GM19324 (cell line): ENCODE results near the gene NDUFA12.

Experiments
- ATAC-seq: cut with Tn5 transposase; IDR thresholded peaks from one replicate; pipeline ENCODE4 v1.9.1; 2021; ENCODE audit warnings: mild to moderate bottlenecking, moderate library complexity; ENCODE audit not compliant: unreplicated experiment, low FRiP score

NDUFA12 gene

GRCh38 chr12:94983321-94983720 is 20.2 kb downstream of the NDUFA12 start:
- no peak for ATAC-seq

- no peak for ATAC-seq
Measured at GRCh38 chr12:94982456-94982855, 21.0 kb downstream of the NDUFA12 start.

DNA sequence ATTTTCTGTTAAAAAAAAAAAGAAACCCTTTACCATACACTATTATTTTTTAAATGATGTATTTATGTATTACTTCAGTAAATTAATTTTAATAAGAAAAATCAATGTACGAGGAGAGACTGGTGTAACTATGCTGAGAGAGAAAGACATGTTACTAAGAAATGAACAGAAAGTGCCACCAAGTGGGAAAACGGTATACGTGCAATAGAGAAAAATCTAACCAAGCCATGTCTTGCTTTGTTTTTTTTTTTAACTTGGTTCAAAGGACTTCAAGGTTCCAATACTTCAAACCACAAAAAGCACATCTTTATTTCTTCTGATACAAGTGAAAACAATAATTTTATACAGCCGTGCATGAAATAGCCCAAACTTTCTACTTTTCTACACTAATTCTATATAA is 22.9 kb downstream of the NDUFA12 start:
- no peak for ATAC-seq

- ATAC-seq, result no peak
Measured at GRCh38 chr12:94979941-94980340, 23.6 kb downstream of the NDUFA12 start.

DNA sequence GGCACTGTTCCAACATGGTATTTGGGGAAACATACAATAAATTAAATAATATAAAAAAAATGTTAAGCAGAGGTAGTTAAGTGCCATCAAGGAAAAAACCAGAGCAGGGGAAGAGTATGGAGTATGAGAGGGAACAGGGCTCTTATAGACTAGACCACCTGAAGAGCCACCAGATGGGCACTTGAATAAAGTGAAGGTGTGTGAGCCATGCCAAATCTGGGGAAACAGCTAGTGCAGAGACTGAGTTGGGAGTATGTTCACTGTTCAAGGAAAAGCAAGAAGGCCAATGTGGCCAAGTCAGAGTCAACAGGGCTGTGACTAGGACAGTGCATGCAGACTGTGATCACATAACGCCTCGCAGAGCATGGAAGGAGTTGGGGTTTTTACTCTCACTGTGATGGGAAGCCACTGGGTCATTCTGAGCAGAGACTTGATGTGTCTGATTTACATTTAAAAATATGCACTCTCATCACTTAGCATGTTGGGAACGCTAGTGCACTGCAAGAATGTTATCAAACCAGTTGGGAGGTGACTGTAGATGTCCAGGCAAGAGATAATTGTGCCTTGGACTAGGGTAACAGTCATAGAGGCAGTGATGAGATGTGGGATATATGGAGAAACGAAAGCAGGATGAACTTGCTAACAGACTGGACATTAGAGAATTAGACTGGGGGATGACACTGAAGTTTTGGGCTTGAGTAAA is 25.6 kb downstream of the NDUFA12 start:
- ATAC-seq, result no peak

GRCh38 chr12:94973221-94973620 is 30.3 kb downstream of the NDUFA12 start:
- ATAC-seq, result no peak

GRCh38 chr12:94972795-94973194 is 30.7 kb downstream of the NDUFA12 start:
- no peak for ATAC-seq

DNA sequence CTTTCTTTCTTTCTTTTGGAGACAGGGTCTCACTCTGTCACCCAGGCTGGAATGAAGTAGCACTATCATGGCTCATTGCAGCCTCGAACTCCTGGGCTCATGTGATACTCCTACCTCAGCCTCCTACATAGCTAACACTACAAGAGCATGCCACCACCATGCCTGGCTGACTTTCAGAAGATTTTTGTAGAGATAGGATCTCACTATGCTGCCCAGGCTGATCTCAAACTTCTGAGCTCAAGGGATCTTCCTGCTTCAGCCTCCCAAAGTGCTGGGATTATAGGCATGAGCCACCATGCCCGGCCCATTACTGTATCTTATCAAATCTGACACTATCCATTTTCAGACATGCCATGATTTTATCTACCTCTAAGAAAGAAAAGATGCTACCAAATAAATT is 31.6 kb downstream of the NDUFA12 start:
- ATAC-seq, result no peak

GRCh38 chr12:94970560-94970959 is 32.9 kb downstream of the NDUFA12 start:
- ATAC-seq, result no peak

DNA sequence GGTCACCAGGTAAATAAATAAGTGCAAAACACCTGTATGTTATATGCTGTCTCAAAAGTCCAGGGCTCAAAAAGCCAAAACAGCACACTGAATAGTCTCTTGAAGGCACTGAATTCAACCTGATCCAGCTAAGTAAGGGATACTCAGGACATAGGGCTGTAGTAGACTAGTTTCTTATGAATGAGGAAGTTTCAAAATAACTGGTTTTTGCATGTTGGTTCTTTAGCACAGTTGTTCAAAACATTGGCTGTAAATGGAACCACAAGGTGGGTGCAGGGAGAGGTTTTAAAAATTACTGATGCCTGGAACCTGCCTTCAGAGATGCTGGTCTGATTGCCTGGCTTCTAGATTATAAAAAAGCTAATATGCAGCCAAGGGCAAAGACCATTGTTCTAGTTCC is 34.1 kb downstream of the NDUFA12 start:
- ATAC-seq, result peak; percentile 57

DNA sequence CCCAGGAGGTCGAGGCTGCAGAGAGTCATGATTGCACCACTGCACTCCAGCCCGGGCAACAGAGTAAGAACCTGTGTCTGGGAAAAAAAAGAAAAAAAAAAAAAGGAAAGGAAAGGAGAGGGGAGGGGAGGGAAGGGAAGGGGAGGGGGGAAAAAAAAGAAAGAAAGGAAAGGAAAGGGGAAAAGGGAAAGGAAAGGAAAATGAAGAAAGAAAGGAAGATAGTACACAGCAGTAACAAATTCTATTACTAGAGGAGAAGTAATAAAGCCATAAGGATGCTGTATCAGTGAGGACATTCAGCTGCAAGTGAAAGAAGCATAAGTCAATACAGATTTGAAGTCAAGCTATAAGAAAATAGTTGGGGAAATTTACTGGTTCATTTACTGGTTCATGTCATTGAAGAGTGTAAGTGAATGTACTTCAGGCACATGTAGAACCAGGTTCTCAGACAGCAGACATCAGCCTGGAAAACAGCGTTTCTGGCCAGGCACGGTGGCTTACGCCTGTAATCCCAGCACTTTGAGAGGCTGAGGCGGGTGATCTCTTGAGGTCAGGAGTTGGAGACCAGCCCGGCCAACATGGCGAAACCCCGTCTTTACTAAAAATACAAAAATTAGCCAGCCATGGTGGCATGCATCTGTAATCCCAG is 37.4 kb downstream of the NDUFA12 start:
- no peak for ATAC-seq

- no peak for ATAC-seq
Measured at GRCh38 chr12:94963649-94964048, 39.8 kb downstream of the NDUFA12 start.

GRCh38 chr12:94962670-94963069 is 40.8 kb downstream of the NDUFA12 start:
- ATAC-seq, result no peak

- ATAC-seq, result no peak
Measured at GRCh38 chr12:94961911-94962310, 41.6 kb downstream of the NDUFA12 start.

DNA sequence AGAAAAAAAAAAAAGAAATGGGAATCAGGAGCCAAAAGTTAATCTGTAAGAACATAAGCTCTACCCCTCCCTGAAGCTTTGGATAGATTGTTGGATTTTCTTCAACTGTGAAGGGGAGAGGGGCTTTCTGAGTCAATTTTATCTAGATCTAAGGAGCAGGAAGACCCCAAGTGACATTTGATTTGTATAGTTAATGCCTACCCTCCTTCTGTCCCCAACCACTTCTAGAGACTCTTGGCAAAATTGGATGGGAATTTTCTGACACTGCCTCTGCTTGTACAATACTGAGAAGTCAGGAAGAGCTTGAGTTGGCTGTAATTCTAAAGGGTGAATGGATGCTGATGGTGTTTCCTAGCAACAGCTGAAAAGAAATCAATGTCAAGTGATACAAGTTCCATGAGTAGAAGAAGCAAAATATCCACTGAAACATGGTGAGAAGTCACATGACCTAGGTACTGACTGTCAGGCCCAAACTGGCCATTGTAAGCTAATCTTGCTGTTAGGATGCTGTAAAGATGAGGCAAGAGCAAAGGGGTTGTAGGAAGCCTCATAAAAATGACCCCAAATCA is 42.2 kb downstream of the NDUFA12 start:
- no peak for ATAC-seq

GRCh38 chr12:94957006-94957405 is 46.5 kb downstream of the NDUFA12 start:
- no peak for ATAC-seq

GRCh38 chr12:94954948-94955592 is 48.4 kb downstream of the NDUFA12 start:
- ATAC-seq, result no peak

GRCh38 chr12:94954029-94954685 is 49.3 kb downstream of the NDUFA12 start:
- no peak for ATAC-seq

GRCh38 chr12:94952325-94952724 is 51.2 kb downstream of the NDUFA12 start:
- ATAC-seq, result no peak

DNA sequence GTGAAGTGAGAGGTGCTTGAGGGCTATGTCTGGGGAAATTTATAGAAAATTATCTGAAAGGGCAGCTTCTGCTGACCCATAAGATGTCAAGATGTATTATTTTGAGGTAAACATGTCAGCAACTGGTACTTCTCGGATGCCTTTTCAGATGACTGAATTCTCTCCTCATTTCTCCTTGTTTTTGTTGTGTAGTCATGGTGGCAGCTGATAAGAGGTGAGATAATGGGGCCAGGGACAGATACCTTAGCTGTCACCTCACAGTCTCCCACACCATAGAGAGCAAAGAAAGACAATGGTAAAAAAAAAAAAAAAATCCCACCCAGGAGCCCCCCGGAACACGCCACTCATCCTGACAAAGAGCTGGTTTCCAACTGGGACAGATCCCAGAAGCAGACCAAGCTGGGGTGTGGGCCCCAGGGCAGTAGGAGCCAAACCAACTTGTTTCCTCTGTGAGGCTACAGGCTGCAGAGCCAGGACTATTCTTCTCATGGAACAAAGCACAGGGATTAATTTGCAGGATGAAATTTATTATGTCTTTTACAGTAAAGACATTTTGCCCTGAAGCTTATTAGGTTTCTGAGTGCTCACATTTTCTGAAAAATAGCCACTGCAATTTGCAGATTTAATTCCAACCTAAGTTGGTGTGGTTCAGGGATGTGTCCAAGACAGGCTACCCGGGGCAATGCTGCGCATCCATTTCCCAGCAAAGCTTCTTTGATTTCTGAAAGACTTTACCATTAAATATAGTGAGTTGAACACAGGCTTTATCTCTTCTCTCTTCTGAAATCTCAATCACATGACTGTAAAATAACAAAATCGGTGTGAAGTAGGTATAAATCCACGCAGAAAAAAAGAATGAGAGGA is 52.2 kb downstream of the NDUFA12 start:
- ATAC-seq, result no peak
